ENCODE results near the gene SMPD4.
"Not testable (repeated sequence)": the region's sequence is repeated elsewhere in the genome, so short reads cannot be mapped to it uniquely, and the experiment has no call there.

GRCh38 chr2:130138841-130139251 is 42.6 kb downstream of the SMPD4 start:
- not testable (repeated sequence) for TF ChIP-seq NRF1 (IDR thresholded peaks at IDR 0.05; ENCODE audit: low read depth, low read length); POLR2A (IDR thresholded peaks at IDR 0.05; ENCODE audit: control extremely low read depth in 1 of 2, low read depth in 2 of 2, low read length in 2 of 2); POU5F1 (IDR thresholded peaks at IDR 0.05; ENCODE audit: low read depth, low read length); JUND (IDR thresholded peaks at IDR 0.05; ENCODE audit: low read length); HDAC6 (IDR thresholded peaks at IDR 0.05; ENCODE audit: low read depth, low read length); POLR2AphosphoS5 (IDR thresholded peaks at IDR 0.05; ENCODE audit: low read depth, low read length); MAX (IDR thresholded peaks at IDR 0.05); CHD2 (IDR thresholded peaks at IDR 0.05; ENCODE audit: low read length); CEBPB (IDR thresholded peaks at IDR 0.05; ENCODE audit: low read depth, low read length); ZNF274 (IDR thresholded peaks at IDR 0.05; ENCODE audit: borderline replicate concordance, extremely low read depth, low read length); EGR1 (IDR thresholded peaks at IDR 0.05; ENCODE audit: borderline replicate concordance, low read depth, low read length); RAD21 (IDR thresholded peaks at IDR 0.05 in 1 of 2, conservative IDR thresholded peaks at IDR 0.05 in 1 of 2; ENCODE audit: low read depth in 2 of 2, low read length in 2 of 2); ATF2 (IDR thresholded peaks at IDR 0.05; ENCODE audit: low read length)
- TF ChIP-seq, protein P1, sequence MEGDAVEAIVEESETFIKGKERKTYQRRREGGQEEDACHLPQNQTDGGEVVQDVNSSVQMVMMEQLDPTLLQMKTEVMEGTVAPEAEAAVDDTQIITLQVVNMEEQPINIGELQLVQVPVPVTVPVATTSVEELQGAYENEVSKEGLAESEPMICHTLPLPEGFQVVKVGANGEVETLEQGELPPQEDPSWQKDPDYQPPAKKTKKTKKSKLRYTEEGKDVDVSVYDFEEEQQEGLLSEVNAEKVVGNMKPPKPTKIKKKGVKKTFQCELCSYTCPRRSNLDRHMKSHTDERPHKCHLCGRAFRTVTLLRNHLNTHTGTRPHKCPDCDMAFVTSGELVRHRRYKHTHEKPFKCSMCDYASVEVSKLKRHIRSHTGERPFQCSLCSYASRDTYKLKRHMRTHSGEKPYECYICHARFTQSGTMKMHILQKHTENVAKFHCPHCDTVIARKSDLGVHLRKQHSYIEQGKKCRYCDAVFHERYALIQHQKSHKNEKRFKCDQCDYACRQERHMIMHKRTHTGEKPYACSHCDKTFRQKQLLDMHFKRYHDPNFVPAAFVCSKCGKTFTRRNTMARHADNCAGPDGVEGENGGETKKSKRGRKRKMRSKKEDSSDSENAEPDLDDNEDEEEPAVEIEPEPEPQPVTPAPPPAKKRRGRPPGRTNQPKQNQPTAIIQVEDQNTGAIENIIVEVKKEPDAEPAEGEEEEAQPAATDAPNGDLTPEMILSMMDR (IDR thresholded peaks at IDR 0.05; ENCODE audit: control extremely low read depth in 1 of 3, insufficient read depth in 1 of 3, low read depth in 1 of 3, low read length in 3 of 3) = not testable (repeated sequence)
